TTC549 (cell line): ENCODE results near the gene PAK6.

Source experiments
- FAIRE-seq: peaks from 2 replicates; lab custom pipeline; 2012; peaks lifted over from hg19 to GRCh38; lab: Jason Lieb, UNC

PAK6 gene

DNA sequence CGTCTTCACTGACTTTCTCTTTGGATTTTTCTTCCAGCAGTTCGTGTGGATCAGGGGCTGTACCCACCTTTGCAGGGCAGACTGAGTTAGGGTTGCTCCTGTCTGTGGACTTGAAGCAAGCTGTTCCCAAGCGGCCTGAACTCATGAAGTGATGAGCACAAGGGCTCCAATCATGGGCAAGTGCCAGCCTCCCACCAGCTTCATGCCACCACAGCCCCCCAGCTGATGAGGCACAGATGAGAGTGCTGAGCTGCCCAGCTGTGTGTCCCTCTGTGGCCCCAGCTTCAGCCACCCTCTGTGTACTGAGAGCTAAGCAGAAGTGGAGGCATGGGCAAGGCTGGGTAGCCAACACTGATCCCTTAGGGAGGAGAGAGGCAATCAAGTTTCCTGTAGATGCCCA is 72.1 kb downstream of the PAK6 start:
- no peak for FAIRE-seq

DNA sequence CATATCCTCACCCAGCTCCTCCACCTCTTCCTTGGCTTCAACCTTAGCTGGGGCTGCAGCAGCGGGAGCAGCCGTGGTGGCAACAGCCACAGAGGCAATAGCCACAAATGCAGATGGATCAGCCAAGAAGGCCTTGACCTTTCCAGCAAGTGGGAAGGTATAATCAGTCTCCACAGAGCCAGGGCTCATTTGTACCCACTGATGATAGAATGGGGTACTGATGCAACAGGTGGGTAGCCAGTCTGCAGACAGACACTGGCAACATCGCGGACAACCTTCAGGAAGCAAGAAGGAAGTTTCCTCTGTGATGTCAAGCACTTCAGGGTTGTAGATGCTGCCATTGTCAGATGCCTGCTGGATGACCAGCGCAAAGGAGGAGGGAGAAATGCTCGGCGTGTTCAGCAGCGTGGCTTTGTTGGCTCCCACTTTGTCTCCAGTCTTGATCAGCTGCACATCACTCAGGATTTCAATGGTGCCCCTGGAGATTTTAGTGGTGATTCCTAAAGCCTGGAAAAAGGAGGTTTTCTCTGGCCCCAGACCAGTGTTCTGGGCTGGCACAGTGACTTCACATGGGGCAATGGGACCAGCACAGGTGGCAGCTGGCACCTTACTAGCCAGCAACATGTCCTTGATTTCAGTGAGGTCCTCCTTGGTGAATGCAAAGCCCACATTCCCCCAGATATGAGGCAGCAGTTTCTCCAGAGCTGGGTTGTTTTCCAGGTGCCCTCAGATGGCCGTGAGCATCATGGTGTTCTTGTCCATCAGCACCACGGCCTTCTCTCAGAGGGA is 73.7 kb downstream of the PAK6 start:
- no peak for FAIRE-seq

DNA sequence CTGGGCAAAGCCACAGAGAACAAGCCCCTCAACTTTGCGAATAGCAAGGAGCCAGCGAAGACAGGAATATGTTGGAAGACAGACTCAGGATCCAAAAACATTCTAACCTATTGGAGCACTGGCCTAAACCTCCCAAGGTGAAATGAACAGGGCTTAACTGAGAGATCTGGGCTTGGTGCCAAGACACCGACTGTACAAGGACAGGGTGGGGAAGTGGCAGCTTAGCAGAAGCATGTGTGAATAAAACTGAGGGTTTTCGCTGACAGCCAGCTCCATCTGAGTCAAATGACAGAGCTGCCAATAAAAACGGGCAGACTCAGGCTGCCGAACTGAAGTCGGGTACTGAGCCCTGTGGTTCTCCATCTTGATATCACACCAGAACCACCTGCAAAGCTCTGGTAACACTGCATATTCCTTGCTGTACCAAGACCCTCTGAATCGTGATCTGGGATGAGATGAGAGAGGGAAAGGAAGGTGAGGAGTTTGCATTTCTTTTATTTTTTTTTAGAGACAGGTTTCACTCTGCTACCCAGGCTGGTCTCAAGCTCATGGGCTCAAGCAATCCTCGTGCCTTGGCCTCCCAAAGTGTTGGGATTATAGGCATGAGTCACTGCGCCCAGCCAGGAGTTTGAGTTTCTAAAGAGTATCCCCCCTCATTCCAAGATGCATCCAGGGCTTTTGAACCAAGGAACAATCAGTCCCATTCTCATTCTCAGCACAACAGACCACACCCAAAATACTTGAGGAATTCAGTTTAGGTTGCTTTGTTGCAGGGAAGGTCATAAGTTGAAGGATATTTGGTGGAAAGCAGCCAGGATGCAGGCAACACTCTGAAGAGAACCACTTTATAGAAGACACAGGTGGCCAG is 74.9 kb downstream of the PAK6 start:
- FAIRE-seq, result no peak

DNA sequence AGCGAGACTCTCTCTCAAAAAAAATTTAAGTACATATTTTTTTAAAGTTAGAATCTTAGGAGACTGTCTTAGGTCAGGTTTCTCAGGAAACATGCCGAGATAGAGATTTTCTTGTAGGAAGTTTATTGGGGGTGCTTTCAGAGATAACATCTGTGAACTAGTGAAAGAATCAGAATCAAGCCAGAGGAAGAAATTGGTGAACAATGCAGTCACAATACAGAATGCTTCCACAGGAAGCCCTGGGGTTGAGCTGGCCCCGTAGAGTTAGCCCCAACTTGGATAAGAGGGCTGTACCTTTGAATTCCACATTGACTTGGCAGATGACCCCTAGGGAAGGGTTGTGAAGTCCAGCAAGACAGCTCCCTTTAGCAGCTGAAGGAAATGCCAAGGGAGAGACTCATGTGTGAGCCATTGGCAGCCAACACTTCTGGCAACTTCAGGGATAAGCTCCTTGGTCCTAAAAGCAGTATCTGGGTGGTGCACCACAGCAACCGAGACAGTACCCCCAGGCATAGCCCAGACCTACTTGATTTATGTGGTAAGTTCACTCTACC is 75.9 kb downstream of the PAK6 start:
- FAIRE-seq, result no peak

DNA sequence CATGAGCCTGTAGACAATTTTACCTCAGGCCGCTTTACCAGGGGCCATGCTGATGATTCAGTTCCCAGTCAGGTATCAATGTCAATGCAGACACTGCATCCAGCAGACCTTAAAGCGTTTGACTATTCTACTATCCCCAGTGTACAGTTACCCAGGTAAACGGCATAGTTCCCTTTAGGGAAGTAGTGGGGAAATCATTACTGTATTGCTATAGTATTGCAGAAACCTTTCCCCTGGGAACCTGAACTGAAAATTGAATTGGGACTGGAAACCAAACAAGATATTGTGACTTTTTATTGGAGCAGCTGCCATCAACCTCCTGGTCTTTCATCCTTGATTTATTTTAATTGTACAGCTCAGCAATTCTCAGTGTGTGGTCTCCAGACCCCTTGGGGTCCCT is 78.1 kb downstream of the PAK6 start:
- no peak for FAIRE-seq

DNA sequence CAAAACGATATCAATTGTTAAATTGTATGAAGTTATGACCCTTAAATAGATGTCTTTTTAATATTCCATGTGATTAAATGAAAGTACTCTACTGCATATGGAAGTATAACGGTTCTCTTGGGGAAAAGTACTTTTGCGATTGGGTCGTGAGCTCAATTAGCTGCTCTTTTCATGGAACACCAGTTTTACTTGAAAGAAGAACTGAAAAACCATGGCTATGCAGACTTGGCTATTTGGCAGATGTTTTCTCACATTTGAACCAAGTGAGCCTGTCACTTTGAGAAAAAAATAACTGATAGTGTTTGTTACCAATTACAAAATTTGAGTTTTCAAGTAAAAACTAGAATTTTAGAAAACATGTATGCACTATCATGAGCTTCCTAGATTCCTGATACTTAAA is 78.7 kb downstream of the PAK6 start:
- FAIRE-seq, result no peak

DNA sequence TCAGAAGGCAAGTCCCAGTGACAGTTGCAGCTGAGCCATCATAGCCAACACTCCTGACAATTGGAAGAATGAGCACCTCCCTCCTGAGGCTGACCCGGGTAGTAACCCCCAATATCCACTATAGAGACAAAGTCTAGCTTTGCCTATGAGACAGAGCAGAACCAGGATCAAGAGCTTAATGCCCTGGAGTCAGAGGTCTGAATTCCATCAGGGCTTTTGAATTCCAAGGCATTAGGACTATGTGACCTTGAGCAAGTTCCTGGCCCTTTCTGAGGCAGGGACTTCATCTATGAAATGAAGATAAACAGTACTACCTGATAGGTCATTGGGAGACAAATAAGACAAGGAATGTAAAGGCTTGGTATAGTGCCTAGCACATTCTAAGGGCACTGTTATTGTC is 81.5 kb downstream of the PAK6 start:
- no peak for FAIRE-seq

DNA sequence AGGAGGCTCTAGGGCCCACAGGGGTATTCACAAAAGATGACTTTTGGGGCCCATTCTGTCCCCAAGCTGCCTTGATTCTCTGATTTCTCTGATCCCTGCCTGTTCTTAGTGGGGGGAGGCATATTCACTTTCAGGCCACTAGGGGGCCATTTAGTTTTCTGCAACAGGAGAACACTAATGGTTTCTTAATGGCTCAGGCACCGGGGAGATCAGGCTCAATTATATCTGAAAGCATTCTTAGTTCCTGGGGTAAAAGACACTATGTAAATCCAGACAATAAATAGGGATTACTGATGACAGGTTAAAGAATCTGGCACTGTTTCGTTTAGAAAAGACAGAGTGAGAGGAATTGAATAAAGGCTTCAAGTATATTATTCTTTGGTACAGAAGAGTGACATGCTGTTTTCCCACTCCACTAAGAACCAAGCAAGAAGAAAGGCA is 82.1 kb downstream of the PAK6 start:
- FAIRE-seq, result no peak

DNA sequence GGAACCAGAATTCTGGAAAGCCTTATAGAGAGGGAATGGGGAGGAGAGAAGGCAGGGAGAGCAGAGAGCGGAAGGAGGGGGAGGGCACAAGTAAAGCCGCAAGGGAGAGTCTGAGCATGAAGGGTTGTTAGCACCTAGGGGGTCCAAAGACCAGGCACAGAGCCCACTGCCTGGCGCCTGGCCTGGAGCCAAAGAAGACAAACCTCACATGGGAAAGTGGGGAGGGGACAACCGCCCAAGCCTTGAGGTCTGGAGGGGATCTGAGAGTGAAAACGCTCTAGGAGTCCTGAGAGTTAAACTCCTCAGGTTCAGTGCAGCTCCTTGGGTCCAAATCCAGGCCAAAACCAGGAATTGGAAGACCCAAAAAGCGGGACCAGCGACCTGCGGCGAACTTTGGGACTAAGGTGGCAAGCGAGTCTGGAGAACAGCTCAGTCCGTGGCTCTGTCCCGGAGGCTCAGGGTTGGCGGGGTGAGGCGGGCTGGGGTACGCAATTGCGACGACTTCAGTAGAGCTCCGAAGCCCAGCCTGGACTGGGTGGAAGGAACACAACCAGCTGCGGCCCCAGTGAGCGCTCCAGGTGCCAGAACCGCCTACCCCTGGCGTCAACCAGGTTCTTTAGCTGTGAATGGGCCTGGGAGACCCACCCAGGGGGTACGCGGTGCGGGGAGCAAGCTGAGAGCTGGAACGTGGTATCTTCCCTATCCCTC is 83.8 kb downstream of the PAK6 start:
- FAIRE-seq, result no peak

DNA sequence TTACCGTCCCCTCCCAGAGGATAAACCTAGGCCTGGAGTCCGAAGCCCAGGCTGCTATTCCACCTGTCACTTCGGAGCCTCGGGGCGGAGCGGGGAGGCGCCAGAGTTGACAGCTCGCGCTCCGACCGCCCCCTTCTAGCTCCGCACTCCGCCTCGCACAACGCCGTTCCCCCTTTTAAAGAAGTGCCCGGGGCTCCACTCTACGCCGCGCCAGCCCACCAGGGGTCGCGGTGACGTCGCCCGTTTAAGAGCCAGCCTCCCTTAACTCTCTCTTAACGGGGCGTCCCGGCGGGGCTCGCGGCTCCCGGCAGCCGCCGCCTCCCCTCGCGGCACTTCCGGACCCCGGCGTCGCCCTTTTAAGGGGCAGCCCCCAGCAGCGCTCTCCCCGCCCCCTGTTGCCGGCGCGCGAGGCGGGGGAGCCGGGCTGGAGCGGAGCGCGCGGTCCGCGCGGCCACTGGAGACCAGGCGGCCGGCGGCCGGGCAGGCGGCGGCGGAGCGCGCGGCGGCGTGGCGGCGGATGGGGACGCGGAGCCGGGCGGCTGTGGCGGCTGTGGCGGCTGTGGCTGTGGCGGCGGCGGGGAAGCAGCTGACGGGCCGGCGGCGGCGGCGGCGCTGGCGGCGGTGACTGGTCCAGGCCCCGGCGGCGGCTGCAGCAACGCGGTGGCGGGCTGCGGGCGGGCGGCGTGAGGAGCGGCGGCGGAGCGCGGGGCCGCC is 84.5 kb downstream of the PAK6 start, which contains the start of gene INAFM2:
Gene INAFM2, plus strand, starts transcription at position 454 of the 714 bp plus-strand sequence. CDS start 364 bp downstream, outside the sequence.
- peak; percentile 67 for FAIRE-seq

DNA sequence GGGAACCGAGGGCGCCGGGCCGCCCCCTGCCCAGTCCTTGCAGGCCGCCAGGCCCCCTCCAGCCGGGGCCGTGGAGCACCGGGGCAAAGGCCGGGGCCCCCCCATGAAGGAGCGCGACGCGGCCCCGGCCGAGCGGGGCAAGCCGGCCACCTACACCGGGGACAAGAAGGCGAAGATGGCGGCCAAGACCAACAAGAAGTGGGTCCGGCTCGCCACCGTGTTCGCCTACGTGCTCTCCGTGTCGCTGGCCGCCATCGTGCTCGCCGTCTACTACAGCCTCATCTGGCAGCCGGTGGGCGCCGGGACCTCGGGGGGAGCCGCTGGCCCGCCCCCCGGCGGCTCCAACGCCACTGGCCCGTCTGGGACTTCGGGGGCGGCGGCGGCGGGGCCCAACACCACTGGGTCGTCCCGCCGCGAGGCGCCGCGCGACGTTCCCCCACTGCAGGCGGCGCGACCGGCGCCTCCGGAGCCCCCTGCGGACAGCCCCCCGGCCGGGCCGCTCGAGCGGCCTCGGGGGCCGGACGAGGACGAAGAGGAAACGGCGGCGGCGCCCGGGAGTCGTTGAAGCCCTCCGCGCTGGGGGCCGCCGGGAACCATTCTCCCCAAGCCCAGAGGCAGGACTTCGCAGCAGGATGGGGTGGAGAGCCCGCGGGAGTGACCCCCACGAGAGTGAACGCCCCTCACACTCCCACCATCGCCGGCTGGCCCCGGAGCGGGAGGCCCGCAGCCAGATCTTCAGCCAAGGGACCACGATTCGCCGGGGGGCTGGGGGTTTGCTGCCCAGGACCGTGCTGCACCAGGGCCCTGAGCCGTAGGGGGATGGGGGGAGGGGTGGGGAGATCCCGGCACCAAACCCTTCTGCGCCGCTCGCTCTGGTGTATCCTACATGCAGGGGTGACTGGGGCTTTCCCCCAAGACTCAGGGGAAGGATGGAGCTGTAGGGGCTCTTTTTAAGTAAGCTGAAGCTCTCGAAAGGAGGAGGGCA is 85.4 kb downstream of the PAK6 start:
- FAIRE-seq, result no peak

DNA sequence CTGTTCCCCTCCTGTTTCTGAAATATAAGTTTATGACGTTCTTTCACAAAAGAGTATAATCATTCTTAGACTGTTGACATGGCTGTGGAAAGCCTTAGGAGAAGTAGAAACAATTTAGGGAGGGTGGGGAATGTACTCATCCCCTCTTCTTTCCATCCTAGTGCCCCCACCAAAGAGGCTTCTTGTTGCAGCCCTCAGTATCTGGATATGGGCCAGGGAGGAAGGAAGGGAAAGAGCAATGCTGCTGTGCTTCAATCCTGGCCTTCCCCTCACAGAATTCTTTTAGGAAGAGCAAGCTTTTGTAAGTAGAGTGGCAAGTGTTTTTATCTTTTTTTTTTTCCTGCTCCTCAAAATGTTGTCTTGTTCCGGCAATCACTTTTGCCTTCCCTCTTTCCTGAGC is 86.3 kb downstream of the PAK6 start:
- FAIRE-seq, result no peak

DNA sequence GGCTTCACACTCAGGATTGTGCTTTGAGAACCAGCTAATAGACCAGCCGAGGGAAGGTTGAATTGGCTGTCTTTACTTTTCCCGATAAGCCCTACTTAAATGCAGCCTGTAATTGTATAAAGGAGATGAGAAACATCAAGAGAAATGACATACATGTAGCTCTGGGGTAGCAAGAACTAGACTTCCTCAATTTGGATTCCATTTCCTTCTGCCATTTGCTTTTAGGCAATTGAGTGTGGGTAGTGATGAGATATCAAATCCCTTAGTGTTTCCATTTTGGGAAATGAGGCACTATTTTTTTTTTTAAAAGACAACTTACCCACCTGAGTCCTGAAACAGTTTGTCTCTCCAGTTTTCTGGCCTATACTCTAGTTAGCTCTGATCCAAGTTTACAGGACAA is 86.8 kb downstream of the PAK6 start:
- FAIRE-seq, result no peak
